PFSK-1 (cell line): Measurements from ENCODE around the gene SORT1.

Experiments
- FOXP2 ChIP-seq: optimal IDR thresholded peaks from 2 replicates; pipeline ENCODE3; 2011; ENCODE audit warnings: borderline replicate concordance, control low read depth, inconsistent platforms; ENCODE audit not compliant: insufficient read depth; ENCODE audit errors: extremely low read length, extremely low read depth
- POLR2AphosphoS5 ChIP-seq: IDR thresholded peaks from 2 replicates; pipeline ENCODE4 v1.6.1; 2012; ENCODE audit warnings: low read depth, mild to moderate bottlenecking, control low read depth, low read length, moderate library complexity
- SIN3A ChIP-seq: IDR thresholded peaks from 2 replicates; pipeline ENCODE4 v1.6.1; 2012; ENCODE audit warnings: mild to moderate bottlenecking, low read length, moderate library complexity, borderline replicate concordance; ENCODE audit not compliant: insufficient read depth

DNA sequence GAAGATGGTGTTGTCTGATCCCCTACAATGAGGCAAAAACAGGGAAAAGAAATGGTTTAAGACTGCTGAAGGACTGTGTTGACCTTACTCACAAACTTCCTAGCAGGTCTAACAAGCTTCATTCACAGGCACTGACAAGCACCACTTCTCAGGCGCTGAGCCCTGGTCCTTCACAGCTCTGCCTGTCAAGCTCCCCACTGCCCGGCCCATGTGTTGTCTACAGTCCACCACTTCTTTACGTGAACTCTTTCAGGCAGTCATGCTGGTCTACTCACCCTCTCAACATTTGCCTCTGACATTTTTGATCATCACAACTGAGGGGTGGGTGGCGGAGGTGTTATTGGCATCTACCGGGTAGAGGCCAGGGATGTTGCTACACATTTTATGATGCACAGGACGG, 50.2 kb downstream of the SORT1 start:
- TF ChIP-seq SIN3A: no peak
- TF ChIP-seq POLR2AphosphoS5: no peak
- no peak for TF ChIP-seq FOXP2
